Caki2 (cell line): ENCODE results near the gene KLB. TPM values are rescaled to one million over a fixed set of nuclear protein-coding genes. Genes with fewer than 3 reads are reported as not detected.

Experiments
- DNase-seq: peaks from one replicate; pipeline ENCODE4 v3.0.0-alpha.2; 2015; ENCODE audit warnings: low read depth
- in situ Hi-C: cut with HindIII; loops from 2 replicates; pipeline ENCODE4 v1.10.0; 2016; ENCODE audit warnings: low sequenced_read_pairs, low pct_unique_long_range_greater_than_20kb, mixed read lengths
- total RNA-seq: library from RNA; depleted of rRNA; stranded (reverse); fragments of >200 nt; shearing (Covaris generic); gene quantifications from 2 replicates; pipeline ENCODE4 v1.2.3, GENCODE V29; 2014; ENCODE audit warnings: low replicate concordance; rRNA removed

The KLB gene
- total RNA-seq, 1 experiment from 2014 or later = 0.68 TPM

GRCh38 chr4:39490322-39490721 lies 83.6 kb downstream of the KLB start:
- in situ Hi-C loops = no loop called here
- DNase-seq = no peak

GRCh38 chr4:39494354-39494753 lies 87.6 kb downstream of the KLB start:
- in situ Hi-C loops = no loop called here
- no peak for DNase-seq

GRCh38 chr4:39495446-39496213 lies 88.9 kb downstream of the KLB start:
- DNase-seq = no peak
- in situ Hi-C loops = no loop called here

- DNase-seq = peak; percentile 55
- in situ Hi-C loops = no loop called here
Measured at GRCh38 chr4:39497909-39498726, 91.4 kb downstream of the KLB start.

- in situ Hi-C loops = no loop called here
- no peak for DNase-seq
Measured at GRCh38 chr4:39498727-39499020, 91.9 kb downstream of the KLB start.

Other genes starting within 250 kb of the KLB start
- 7.8 and 21.4 TPM in 2 replicates for gene WDR19, start 224.4 kb upstream of the KLB start, total RNA-seq
- 27.2 and 51.0 TPM in 2 replicates for gene RFC1, start 40.6 kb upstream of the KLB start, total RNA-seq
- gene RPL9, start 52.0 kb downstream of the KLB start, total RNA-seq = 1,660 and 1,718 TPM in 2 replicates
- 27.6 and 49.3 TPM in 2 replicates for gene LIAS, start 52.1 kb downstream of the KLB start, total RNA-seq
- gene UGDH, start 120.5 kb downstream of the KLB start, total RNA-seq = 817 and 999 TPM in 2 replicates
- gene SMIM14, start 231.9 kb downstream of the KLB start, total RNA-seq = 50.1 and 97.2 TPM in 2 replicates